Measurements from ENCODE around the gene SAP30L.

The SAP30L gene, protein sequence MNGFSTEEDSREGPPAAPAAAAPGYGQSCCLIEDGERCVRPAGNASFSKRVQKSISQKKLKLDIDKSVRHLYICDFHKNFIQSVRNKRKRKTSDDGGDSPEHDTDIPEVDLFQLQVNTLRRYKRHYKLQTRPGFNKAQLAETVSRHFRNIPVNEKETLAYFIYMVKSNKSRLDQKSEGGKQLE

GRCh38 chr5:154445422-154446194, at the start of gene SAP30L:
SAP30L (plus strand) TSS chr5:154445997; CDS start chr5:154446605, 608 bp downstream.
- peak; percentile 97 for ATAC-seq

GRCh38 chr5:154396128-154396527, 49.7 kb upstream of the SAP30L start:
- ATAC-seq = no peak

DNA sequence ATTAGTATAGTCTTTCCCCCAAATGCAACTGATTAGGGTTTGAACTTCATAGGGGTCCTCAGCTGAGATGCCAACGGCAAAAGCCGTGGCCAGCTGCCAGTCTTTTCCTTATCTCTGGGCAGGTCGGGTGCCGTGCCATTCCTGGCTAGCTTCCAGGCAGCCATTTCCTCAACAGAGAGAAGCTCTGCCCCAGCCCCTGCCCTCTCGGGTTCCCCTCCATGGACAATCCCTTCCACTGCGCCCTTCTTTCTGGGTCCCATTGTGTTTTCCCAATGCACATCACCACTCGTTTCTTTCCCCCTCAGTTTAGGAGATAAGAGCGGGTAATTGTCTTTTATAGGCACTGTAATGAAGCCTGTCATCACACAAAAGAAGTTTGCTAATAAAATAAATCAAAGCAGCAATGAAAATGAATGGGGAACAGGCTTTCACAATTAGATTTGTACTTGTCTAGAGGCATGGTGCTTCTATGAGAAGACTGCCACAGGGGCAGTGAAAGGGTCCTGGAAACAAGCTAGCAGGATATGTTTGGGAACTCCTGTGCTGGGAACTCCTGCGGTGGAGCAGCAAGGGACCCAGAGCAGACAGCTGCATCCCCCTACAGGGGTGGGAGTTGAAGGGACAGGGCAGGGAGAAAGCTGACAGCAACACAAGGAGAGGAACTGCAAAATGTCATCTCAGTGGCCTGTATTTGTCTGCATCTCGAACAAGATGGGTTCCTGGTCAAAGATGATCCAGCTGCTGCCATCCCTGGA, 48.0 kb upstream of the SAP30L start:
- no peak for ATAC-seq

DNA sequence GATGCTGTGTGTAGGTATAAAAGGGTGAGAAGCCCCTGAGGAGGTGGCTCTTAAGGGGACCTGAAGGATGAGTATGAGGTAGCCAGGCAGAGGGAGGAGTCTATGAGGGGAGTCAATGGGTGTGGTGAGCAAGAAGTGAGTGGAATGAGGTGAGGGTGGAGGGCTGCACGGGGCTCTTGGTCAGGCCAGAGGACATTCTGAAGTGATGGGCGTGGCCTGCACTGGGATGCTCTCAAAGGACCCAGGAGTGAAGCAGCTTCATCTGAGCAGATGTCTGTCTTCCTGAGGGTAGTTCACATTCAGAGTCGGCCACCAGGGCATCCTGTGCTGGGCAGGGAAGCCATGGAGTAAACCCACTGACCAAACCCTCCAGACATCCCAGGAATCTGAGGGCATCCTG, 45.1 kb upstream of the SAP30L start:
- ATAC-seq = no peak

DNA sequence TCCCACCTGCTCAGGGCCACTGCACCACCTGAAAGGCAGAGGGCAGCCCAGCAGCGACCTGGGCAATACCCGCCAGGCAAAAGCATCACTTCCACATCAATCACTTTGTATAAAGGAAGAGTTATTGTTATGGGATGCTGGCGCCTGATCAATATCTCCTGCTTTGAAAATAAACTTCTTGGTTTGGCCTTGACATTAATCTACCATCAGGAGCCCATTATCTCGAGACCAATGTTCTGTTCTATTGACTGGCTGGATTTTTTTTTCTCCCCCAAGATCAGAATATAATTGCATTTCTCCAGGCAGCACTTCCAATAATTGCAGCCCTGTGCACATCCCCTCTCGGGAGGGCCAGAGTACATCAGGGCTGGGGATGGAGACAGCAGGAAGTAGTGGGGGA, 44.4 kb upstream of the SAP30L start:
- ATAC-seq = no peak

GRCh38 chr5:154401931-154402330, 43.9 kb upstream of the SAP30L start:
- no peak for ATAC-seq

GRCh38 chr5:154402611-154403010, 43.2 kb upstream of the SAP30L start:
- ATAC-seq = no peak

GRCh38 chr5:154403234-154403633, 42.6 kb upstream of the SAP30L start:
- ATAC-seq = no peak

DNA sequence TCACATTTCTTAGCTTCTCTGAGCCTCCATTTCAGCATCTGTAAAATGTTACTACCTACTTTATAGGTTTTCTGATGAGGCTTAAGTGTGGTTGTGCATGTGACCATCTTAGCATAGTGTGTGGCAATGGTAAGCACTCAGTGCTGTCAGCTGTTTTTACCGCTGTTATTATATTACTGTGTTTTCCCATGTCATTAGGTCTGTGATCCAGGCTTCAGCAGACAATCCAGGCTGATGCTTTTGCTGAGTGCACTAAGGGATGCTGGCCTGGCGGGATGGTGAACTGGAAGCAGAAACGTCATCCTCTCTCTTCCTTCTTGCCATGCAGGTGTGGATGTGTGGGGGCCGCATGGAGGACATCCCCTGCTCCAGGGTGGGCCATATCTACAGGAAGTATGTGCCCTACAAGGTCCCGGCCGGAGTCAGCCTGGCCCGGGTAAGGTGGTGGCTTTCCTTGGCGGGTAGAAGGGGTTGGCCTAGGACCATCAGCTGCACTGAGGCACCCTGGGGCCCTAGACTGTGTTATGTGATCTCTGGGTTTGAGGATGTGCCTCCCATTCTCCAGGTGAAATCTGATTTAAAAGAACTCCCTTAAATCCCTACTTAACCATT, 41.9 kb upstream of the SAP30L start:
- no peak for ATAC-seq

GRCh38 chr5:154405078-154405792, 40.6 kb upstream of the SAP30L start:
- peak; percentile 90 to 94 for ATAC-seq

GRCh38 chr5:154406231-154406630, 39.6 kb upstream of the SAP30L start:
- no peak for ATAC-seq

GRCh38 chr5:154406826-154407225, 39.0 kb upstream of the SAP30L start:
- no peak for ATAC-seq

DNA sequence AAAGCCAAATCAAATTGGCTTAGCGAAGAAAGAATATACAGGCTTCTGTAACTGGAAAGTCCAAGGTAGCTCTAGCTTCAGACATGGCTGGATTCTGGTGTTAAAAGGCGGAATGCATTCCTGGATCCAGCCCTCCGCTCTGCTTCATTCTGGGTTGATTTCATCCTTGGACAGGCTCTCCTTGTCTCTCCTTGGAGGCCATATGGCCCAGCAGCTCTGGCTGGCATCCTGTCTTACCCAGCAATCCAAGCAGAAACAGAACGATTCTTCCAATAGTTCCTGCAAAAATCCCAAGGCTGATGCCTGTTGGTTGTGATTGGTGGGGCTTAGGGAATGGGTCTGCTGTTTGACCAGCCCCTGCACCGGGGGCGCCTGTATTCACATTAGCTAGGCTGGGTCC, 37.0 kb upstream of the SAP30L start:
- ATAC-seq = no peak

GRCh38 chr5:154409230-154409840, 36.5 kb upstream of the SAP30L start:
- no peak for ATAC-seq

DNA sequence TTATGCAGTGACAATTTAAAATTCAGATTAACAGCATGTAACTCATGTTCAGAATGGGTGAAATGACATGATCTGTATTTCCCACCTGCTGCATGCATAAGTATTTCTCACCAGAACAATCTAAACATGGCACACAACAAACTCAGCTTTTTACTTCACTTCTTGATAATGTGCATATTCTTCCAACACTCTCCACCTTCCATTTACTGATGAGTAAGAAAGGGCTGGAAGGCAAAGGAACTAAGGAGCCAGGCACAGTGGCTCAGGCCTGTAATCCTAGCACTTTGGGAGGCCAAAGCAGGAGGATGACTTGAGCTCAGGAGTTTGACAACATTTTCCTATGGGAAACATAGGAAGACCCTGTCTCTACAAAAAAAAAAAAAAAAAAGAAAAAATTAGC, 35.8 kb upstream of the SAP30L start:
- ATAC-seq = no peak

GRCh38 chr5:154410786-154411185, 35.0 kb upstream of the SAP30L start:
- ATAC-seq = no peak

GRCh38 chr5:154411338-154411737, 34.5 kb upstream of the SAP30L start:
- ATAC-seq = no peak

DNA sequence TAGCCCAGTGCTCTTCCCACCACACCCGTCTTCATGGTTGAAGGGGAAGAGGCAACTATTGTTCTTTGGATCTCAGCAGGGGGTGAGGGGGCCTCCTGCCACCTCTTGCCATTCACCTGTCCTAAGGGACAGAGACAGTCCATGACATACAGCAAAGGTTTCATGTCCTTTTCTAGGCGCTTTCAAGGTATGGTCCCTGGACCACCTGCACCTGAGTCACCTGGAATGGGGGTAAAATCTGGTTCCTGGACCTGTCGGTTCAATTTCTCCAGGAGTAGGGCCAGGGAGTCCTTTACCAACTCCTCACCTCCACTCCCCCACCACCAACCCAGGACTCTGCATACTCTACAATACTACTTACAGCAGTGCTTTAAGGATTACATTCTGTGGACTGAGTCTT, 33.5 kb upstream of the SAP30L start:
- ATAC-seq = no peak

DNA sequence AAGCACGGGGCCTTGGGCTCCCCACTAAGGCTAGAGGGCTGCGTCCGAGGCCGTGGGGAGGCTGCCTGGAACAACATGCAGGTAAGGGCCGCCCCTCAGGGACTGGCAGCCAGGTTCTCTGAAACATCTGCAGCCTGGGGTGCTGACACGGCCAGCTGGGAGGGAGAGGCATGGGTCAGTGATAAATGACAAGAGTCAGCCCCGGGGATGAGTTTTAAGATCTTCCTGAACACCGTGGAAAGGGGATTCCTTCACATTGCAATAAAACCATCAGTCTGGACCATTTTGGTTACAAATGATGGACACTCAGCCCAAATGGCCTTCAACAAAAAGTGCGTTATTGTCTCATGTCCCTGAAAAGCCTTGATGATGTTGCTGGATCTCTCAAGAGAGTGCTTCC, 32.9 kb upstream of the SAP30L start:
- no peak for ATAC-seq

GRCh38 chr5:154415114-154415513, 30.7 kb upstream of the SAP30L start:
- ATAC-seq = no peak

DNA sequence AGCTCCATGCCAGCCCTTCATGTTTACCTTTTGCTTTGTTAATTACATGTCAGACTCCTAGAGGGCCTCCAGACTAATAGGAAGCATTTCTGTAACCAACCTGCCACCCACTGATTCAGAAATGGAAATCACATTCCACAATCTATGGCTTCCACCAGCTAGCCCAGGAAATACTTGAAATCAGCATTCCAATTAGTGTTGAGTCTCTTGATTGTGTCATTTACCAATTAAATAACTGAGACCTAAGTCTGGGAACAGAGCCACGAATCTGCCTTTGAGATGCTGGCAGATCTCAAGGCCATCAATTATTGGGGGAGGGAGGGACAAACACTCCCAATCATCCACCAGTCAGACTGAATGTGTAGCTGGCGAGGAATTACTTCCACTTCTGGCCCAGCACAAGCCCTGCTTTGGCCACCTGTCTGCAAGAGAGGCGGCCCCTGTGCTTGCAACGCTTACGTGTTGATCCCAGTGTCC, 27.4 kb upstream of the SAP30L start:
- ATAC-seq = no peak

GRCh38 chr5:154419236-154419635, 26.6 kb upstream of the SAP30L start:
- no peak for ATAC-seq
